ENCODE results near the gene HSD17B1.

DNA sequence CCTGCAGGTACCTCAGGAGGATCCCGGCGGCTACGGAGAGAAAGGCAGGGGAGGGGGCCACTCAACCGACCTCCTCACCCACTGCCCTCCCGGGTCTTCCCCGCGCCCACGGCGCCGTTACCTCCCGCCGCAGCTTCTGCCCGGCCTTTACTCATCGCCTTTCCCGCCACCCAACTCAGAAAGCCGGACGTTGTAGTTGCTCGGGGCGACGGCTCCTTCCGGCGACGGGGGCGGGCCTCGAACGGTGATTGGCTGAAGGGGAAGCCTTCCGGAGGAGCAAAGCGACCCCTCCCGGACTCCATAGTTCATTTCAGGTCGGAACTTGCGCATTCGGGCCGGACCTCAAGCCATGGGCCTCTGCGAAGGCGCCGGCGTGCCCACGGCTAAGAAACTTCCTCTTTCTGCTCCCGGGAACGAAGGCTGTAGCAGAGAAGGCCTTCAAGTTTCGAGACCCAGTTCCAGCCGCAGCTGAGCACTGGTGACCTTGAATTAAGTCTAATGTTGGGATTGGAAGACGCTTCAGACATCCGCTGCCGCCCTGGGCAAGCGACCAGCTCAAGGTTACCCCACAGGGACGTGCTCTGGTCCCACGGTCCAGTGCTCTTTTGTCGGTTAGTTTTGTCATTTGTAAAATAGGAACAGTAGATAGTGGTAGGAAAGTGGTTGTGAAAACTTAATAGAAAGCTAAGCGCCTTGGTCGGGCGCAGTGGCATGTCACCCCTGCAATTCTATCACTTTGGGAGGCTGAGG, 25.0 kb downstream of the HSD17B1 start, which contains the start of gene PSMC3IP:
- TF ChIP-seq EZH2phosphoT487 (IDR thresholded peaks at IDR 0.05; ENCODE audit: low read depth) = no peak
- TF ChIP-seq, protein P1, sequence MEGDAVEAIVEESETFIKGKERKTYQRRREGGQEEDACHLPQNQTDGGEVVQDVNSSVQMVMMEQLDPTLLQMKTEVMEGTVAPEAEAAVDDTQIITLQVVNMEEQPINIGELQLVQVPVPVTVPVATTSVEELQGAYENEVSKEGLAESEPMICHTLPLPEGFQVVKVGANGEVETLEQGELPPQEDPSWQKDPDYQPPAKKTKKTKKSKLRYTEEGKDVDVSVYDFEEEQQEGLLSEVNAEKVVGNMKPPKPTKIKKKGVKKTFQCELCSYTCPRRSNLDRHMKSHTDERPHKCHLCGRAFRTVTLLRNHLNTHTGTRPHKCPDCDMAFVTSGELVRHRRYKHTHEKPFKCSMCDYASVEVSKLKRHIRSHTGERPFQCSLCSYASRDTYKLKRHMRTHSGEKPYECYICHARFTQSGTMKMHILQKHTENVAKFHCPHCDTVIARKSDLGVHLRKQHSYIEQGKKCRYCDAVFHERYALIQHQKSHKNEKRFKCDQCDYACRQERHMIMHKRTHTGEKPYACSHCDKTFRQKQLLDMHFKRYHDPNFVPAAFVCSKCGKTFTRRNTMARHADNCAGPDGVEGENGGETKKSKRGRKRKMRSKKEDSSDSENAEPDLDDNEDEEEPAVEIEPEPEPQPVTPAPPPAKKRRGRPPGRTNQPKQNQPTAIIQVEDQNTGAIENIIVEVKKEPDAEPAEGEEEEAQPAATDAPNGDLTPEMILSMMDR (IDR thresholded peaks at IDR 0.05; ENCODE audit: low read depth, low read length) = peak; percentile 31
